A549 treated with dexamethasone at 1 μM for 4 hours (cell line): ENCODE data around the gene FAM3A. TPM values are rescaled to one million over a fixed set of nuclear protein-coding genes. Genes with fewer than 3 reads are reported as not detected.

Source experiments
- total RNA-seq: library from RNA; stranded (reverse); fragments of 200-300 nt; extraction: Qiagen RNA extraction; gene quantifications from 5 replicates; pipeline ENCODE4 v1.2.3, GENCODE V29; 2022

Gene FAM3A, protein sequence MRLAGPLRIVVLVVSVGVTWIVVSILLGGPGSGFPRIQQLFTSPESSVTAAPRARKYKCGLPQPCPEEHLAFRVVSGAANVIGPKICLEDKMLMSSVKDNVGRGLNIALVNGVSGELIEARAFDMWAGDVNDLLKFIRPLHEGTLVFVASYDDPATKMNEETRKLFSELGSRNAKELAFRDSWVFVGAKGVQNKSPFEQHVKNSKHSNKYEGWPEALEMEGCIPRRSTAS
- 34.7 to 46.6 TPM (median 42.6 TPM) in 5 replicates for total RNA-seq

DNA sequence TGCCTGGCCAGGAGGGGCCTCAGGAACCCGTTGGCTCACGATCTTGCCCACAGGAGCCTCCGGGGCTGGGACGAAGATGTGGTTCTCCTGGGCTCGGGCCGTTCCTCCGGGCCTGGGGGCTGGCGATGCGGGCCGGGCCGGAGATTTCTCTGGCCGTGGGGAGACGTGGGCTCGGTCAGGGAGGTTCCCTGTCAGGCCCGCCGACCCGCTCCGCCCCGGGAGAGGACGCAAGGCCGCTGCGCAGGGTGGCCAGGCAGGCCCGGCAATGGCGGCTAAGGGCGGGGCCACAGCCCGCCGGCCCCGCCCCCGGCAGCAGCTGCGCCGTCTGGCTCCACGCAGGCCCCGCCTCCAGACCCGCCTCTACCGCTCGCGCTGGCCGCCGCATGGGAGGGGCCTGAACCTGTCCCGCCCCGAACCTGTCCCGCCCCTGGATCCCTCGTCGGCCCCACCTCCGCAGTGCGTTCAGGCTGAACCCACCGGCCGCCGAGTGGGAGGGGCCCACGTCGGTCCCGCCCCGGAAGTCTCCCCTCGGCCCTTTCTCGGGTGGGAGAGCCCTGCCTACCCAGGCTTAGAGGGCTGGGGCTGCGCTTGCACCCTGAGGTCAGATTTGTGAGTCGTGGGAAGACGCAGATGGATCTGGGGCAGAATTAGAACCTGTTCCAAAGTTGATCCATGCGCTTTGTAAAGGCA lies at the start of gene FAM3A:
TSS of gene FAM3A (minus strand) at position 267 of the 690 bp plus-strand sequence. CDS start 460 bp downstream, outside the sequence.

DNA sequence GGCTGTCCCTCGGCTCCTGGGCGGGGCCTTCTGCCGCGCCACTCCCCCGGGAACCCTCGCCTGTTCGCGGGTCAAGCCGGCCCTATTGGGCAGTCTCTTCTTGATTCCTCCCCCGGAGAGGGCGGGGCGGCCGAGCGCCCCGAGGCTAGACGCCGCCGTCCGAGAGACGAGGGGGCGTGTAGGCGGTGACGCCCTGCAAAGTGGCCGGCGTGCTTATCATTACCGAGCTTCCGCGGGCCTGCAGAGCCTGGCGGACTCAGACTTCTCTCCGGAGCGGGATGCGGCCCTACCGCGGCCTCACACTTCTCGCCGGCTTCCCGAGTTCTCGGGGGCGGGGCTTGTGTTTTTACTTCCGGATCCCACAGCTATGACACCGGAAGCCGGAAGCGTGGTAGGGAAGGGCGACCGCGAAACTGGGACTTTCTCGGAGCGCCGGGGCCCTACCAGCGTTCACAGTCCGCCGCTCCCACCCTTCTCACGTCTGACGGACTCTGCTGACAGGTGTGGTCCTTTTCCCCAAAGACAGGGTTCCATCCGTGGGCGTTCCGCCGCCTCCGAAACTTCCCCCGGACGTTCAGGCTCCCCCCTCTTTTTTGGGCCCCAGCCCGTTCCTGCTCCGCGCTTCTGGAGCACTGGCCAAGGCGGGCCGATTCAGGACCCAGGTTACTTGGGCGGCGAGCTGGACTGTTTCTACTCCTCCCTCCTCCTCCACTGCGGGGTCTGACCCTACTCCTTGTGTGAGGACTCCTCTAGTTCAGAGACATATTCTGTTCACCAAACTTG lies 31.4 kb upstream of the FAM3A start, which contains the start of gene IKBKG:
TSS of gene IKBKG (plus strand) at position 376 of the 783 bp plus-strand sequence. CDS start 4,383 bp downstream, outside the sequence.

DNA sequence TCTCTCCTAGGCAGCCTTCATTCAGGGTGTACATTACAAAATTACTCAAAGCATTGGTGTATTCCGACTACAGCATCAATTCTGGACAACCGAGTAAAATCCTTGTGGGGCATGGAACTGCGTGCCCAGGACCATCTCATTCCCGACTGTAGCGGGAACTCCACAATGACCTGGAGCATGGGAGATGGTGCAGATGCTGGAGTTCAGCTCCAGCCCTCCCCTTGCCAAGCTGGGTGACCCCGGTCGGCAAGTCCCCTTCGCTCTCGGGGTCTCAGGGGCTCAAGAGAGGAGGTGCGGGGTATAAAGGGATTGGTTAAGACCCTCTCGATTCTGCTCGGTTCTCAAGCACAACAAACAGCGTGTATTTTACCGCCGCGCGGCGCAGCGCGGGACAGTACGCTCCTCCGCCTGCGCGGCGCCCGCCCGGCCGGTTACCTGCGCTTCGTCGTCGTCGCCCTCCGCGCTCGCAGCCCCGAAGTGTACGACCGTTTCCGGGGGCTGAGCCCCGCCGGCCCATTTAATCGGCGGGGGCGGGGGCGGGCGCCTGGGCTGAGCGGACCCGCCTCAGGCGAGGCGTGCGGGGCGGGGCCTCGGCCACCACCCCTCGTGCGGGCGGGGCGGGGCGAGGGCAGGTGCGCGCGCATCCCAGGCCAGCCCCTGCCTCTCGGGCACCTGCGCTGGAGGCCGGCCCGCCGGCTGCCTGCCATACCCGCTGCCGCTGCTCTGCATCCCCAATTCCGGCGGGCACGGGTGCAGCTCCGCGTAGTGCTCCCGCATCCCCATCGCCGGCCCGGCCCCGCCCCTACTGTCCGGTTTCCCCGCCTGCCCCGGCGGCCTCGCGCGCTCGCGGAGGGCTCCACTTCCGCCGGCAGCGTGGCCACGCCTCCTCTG lies 30.6 kb upstream of the FAM3A start, which contains the start of gene G6PD:
TSS of gene G6PD (minus strand) at position 493 of the 891 bp plus-strand sequence. CDS start 691 bp downstream, outside the sequence.

DNA sequence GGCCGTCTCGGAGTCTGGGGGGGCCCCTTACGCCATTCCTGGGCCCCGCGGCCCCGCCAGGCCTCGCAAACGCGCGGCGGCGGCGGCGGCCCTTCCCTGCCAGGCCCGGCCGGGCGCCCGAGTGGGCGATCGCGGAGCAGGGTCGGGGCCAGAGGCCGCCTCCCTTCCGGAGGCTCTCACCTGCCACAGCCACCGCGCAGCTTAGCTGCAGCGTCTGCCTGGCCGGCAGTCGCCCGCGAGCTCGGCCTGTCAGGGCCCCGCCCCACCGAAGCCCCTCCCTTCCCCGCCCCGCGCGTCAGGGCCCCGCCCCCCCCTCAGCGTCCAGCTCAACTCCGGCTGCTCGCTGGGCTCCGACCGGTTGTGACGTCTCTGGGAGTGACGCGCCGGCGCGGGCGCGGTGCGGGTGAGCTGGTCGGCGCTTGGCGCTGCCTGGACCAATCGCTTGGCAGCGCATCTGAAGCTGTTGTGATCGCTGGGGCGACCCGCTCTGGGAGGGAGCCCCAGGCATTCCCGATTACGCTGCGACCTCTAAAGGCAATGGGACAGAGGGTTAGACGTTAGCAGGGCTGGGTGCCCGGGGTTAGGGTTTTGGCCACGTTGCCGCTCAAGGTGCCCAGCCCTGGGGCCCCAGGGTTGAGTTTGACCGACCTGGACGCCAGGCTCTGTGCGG lies 25.5 kb downstream of the FAM3A start, which contains the start of gene SLC10A3:
TSS of gene SLC10A3 (minus strand) at position 216 of the 670 bp plus-strand sequence. CDS start 1,689 bp downstream, outside the sequence.

DNA sequence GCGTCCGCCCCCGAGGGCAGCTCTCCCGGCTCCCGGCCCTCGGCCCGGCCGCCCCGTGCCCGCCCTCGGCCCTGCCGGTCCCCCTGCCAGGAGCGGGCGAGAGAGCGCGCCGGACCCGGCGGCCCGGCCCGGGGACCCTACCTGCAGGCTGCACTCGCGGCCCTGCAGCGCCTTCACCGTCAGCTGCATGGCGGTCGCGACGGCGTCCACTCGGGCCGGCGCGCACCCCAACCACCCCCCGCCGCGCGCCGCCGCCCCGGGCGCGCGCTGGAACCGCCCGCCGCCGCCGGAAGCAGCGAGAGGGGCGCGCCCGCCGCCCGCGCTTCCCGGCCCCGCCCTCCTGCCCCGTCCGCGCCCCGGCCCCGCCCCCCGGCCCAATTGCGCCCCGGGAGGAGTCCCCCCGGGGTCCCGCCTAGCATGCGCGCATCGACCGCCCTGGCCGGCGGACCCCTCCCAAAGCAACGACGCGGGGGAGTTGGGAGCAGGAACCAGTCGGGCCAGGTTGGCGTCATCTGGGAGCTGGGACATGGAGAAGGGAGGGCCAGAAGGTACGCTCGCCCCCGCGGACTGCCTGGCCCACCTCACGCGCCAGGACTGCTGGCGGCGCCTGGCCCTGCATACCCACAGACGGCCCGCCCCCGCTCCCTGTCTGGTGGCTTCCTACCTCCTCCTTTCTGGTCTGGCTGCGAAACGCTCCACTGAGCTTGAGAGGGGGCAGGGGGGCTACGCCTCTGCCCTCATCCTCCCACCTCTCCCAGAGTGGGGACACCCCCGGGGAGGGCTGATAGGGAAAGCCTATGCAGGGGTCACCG lies 29.4 kb downstream of the FAM3A start, which contains the start of gene UBL4A:
TSS of gene UBL4A (minus strand) at position 220 of the 812 bp plus-strand sequence. CDS start at position 189, 31 bp downstream.

DNA sequence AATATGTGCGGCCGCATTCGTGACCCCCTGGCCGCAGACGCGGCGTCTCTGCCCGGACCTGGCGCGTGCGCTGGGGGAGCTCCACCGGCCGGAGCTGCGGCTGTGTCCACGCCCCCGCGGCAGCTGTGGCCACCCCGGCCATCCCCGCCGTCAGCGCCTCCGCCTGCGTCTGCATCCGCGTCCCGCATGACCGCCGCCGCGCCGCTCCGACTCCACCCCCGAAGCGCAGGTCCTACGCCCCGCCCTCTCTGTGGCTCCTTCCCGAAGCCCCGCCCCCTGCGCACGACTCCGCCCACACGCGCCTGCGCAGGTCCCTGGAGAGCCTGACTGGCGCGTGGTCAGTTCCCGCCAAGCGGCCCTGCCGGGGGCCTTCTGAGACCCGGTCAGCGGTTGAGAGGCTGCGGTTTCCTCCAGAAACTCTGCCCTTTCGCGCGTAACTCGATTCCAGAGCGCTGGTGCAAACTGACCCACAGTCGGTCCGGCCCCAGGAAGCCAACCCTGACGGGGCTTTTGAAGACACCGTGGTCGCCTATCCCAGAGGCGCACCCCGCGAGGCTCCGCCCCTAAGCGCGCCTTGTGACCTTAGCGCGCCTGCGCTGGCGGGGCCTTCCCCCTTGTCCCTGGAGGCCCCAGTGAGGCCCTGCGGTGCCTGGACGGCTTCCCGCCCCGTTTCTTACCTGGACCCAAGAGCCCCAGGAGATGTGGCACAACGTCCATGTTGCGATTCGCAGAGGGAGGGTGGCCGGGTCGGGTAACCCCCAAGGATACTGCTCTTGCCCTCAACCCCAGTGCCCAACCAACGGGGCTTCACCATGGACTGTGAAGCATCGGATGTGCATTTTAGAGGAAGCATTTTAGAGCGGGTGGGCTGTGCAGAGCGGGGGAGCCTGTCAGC lies 37.1 kb downstream of the FAM3A start, which contains the start of gene LAGE3:
TSS of gene LAGE3 (minus strand) at position 554 of the 895 bp plus-strand sequence. CDS start at position 188, 366 bp downstream.

DNA sequence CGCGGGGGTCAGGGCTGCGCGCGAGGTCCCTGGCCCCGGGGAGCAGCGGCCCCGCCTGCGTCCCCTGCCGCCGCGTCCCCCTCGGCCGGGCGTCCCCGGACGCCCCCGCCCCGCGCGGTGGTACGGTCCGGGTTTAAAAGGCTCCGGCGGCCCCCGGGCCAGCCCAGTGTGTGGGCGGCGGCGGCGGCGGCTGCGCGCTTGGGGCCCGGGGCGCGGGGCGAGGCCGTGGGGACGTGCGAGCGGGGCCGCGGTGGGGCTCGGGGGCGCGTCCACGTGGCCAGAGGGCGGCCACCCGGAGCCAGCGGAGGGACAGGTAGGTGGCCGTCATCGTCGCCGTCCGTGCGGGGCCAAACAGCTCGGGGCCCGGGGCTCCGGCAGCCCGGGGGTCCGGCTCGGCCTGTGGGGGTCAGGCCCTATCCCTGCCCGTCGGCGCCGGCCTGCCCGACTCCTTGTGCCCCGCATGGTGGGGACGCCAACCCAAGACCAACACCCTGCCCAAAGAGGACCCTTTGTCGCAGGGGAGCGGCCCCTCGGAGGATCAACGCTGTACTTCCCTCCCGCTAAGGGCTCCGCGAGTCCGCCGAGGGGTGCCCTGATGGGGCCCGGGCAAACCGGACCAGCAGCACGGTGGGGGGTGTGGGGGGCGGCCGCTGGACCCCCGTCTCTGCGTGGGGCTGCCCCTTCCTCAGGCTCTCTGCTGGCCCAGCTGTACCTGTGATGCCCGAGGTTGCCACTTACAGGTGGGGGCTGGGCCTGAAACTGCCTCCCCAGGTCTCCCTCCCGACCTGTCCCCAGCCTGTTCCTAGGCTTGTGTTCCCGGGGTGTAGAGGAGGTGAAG lies 57.7 kb downstream of the FAM3A start, which contains the start of gene PLXNA3:
TSS of gene PLXNA3 (plus strand) at position 166 of the 838 bp plus-strand sequence. CDS start 1,903 bp downstream, outside the sequence.

Other genes with a start within 250 kb of the FAM3A start
- 0.09 TPM in 1 of 5 replicates, not detected in the others for gene TEX28, start 221.1 kb downstream of the FAM3A start, total RNA-seq
- gene TKTL1, start 220.4 kb downstream of the FAM3A start, total RNA-seq, result 0.11 to 0.19 TPM (median 0.12 TPM) in 4 of 5 replicates, not detected in the other
- 1,222 to 1,700 TPM (median 1,580 TPM) in 5 replicates for gene FLNA, start 141.6 kb downstream of the FAM3A start, total RNA-seq
- gene EMD, start 136.9 kb downstream of the FAM3A start, total RNA-seq, result 134 to 157 TPM (median 149 TPM) in 5 replicates
- 4,314 to 5,661 TPM (median 4,476 TPM) in 5 replicates for gene RPL10, start 117.9 kb downstream of the FAM3A start, total RNA-seq
- gene DNASE1L1, start 107.0 kb downstream of the FAM3A start, total RNA-seq, result 24.9 to 30.3 TPM (median 28.4 TPM) in 5 replicates
- gene TAFAZZIN, start 104.7 kb downstream of the FAM3A start, total RNA-seq, result 30.5 to 39.0 TPM (median 34.2 TPM) in 5 replicates
- 73.1 to 108 TPM (median 104 TPM) in 5 replicates for gene ATP6AP1, start 87.6 kb downstream of the FAM3A start, total RNA-seq
- gene GDI1, start 79.1 kb downstream of the FAM3A start, total RNA-seq, result 83.8 to 110 TPM (median 102 TPM) in 5 replicates
- gene FAM50A, start 72.1 kb downstream of the FAM3A start, total RNA-seq, result 102 to 123 TPM (median 110 TPM) in 5 replicates
- gene PLXNA3, start 58.0 kb downstream of the FAM3A start, total RNA-seq, result 5.6 to 25.1 TPM (median 13.8 TPM) in 5 replicates
- gene LAGE3, start 37.0 kb downstream of the FAM3A start, total RNA-seq, result 46.2 to 57.3 TPM (median 56.4 TPM) in 5 replicates
- 60.1 to 68.0 TPM (median 66.5 TPM) in 5 replicates for gene UBL4A, start 29.6 kb downstream of the FAM3A start, total RNA-seq
- gene SLC10A3, start 25.6 kb downstream of the FAM3A start, total RNA-seq, result 29.1 to 41.5 TPM (median 40.6 TPM) in 5 replicates
- 1,257 to 1,682 TPM (median 1,603 TPM) in 5 replicates for gene G6PD, start 30.6 kb upstream of the FAM3A start, total RNA-seq
- 30.1 to 42.7 TPM (median 40.9 TPM) in 5 replicates for gene IKBKG, start 31.4 kb upstream of the FAM3A start, total RNA-seq
- not detected in 5 replicates for gene CTAG1A, start 68.9 kb upstream of the FAM3A start, total RNA-seq
- gene CTAG1B, start 103.0 kb upstream of the FAM3A start, total RNA-seq, result not detected in 5 replicates
- gene CTAG2, start 137.3 kb upstream of the FAM3A start, total RNA-seq, result not detected in 5 replicates
- 0.41 to 1.1 TPM (median 0.90 TPM) in 5 replicates for gene GAB3, start 234.8 kb upstream of the FAM3A start, total RNA-seq
- 150 to 187 TPM (median 161 TPM) in 5 replicates for gene DKC1, start 246.6 kb upstream of the FAM3A start, total RNA-seq